ENCODE results near the gene ST3GAL5. TPM values are rescaled to one million over a fixed set of nuclear protein-coding genes. Genes with fewer than 3 reads are reported as not detected.
A peak's percentile ranks its signal among the peaks of the same experiment; 100 is the strongest.

ST3GAL5 gene
- polyA plus RNA-seq, 2 donors: 1.9 to 3.2 TPM

DNA sequence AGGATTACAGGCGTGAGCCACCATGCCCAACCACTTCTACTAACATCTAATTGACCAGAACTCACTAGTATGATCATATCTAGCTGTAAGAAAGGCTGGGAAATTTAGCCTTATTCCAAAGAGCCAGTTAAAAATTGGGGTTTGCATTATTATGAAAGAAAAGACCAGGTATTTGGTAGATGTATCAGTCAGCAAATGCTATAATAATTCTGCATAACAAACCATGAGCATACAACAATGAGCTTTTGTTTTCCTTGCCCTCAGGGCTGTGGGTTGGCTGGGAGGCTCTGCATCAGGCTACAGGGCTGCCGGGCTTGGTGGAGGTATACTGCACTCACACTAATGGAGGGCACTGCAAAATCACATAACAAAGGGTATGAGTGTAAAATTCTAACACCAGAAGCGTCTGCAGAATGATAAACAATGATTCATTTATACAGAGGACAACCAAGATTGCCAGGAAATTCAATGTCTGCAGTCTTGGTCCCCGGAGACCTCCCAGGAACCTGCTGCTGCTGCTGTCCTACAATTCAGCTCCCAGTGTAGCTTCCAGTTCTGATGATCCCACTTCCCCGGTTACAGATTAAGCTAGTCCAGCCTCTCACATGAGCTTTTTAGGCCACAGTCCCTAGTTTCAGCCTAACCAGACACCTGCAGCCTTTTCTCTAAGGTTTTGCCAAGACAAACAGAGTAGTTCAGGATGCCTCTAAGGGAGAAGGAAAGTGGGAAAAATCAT is 32.2 kb upstream of the ST3GAL5 start:
- Histone ChIP-seq H3K36me3 (ENCODE audit: control insufficient read depth in 2 of 2, insufficient read depth in 2 of 2, low read length in 1 of 2) (no peaks in the 10 kb centered on the region), H3K27me3 (ENCODE audit: control insufficient read depth in 1 of 2, insufficient read depth in 2 of 2, low read length in 2 of 2) (no peaks in the 10 kb centered on the region), H3K27ac (ENCODE audit: low read depth in 2 of 2, low read length in 1 of 2) (no peak overlapping the region), H3K4me1 (ENCODE audit: control insufficient read depth in 2 of 2, insufficient read depth in 2 of 2, low read length in 1 of 2) (no peaks in the 10 kb centered on the region), H3K9me3 (ENCODE audit: control insufficient read depth in 2 of 2, insufficient read depth in 1 of 2, low read depth in 1 of 2, low read length in 1 of 2) (no peaks in the 10 kb centered on the region), H3K4me3 (ENCODE audit: low read depth in 1 of 2, low read length in 2 of 2) (no peak overlapping the region)
- WGBS, 2 donors: 48 to 57% methylated on average over 5 of the region's 5 CpGs

DNA sequence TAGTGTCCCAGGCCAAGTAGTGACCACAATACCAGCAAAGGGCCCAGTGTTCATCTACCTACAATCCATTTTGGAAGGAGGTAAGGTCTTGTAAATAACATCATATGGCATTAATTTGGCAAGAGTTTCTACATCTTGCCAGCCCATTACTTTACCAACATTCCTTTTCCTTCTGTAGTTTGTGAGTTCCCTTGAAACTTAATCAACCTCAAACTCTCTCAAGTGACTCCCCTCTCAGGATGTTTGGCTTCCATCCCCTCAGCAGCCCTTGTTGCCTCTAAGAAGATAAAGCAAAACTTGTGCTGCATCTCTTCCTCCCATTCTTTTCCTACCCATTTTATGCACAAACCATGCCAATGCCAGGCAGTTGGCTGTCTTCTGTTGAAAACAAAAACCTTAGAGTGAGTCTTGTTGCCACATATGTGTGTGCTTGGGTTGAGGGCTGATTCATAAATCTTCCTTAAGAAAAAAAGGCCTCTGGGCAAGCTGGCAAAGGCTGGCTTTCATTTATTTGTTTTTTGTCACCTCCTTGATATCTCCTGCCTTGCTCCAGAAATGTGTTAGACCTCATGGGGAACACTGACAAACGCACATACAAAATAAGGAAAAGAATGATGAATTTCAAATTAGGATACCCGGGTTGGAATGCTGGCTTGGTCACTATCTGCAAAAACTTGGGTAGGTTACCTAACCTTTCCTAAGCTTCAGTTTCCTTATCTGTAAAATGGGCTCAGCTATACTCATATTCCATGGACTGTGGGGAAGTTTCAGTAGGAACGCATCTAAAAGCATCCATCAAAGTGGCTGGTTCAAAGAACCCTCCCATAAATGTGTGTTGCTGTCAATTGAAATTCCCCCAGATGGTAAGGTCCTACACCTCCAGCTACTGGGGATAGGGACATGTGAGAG is 29.4 kb upstream of the ST3GAL5 start:
- Histone ChIP-seq H3K9me3 (ENCODE audit: control insufficient read depth in 2 of 2, insufficient read depth in 1 of 2, low read depth in 1 of 2, low read length in 1 of 2) (no peaks in the 10 kb centered on the region), H3K27me3 (ENCODE audit: control insufficient read depth in 1 of 2, insufficient read depth in 2 of 2, low read length in 2 of 2) (no peaks in the 10 kb centered on the region), H3K36me3 (ENCODE audit: control insufficient read depth in 2 of 2, insufficient read depth in 2 of 2, low read length in 1 of 2) (no peaks in the 10 kb centered on the region), H3K4me3 (ENCODE audit: low read depth in 1 of 2, low read length in 2 of 2) (no peak overlapping the region), H3K4me1 (ENCODE audit: control insufficient read depth in 2 of 2, insufficient read depth in 2 of 2, low read length in 1 of 2) (no peaks in the 10 kb centered on the region), H3K27ac (ENCODE audit: low read depth in 2 of 2, low read length in 1 of 2) (no peak overlapping the region)
- WGBS, 2 donors: 27 to 54% methylated on average over 3 of the region's 3 CpGs

DNA sequence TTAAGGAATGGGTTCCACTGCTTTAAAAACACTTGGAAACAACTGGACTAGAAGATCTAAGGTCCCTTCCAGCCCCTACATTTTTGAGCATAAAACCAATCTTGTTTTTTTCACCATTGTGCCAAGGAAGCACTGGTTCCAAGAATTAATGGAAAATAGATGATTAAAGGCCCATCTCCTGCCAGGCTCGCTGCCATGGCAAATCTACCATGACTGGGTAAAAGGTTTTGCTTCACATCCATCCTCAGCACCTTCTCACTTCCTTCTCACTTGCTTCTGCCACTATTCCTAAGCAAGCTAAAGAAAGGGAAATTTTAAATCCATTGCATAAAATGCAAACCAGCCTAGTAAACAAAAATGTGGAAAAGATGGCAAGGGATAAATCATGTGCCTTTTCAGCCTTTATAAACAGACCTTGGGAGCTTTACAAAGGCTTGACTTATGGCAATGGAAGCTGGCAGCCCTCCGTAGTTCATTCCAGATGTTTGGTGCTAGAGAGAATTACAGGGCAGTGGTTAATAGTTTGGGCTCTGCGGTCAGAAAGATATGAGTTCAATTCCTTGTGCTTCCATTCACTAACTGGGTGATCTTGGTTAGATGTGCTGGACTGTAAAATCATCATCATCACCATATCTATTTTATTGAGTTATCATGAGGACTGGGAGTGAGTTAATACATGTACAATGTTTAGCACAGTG is 27.0 kb upstream of the ST3GAL5 start:
- Histone ChIP-seq H3K27ac (ENCODE audit: low read depth in 2 of 2, low read length in 1 of 2) (peak overlapping the region in 1 of 2 donors; percentile 9), H3K27me3 (ENCODE audit: control insufficient read depth in 1 of 2, insufficient read depth in 2 of 2, low read length in 2 of 2) (no peaks in the 10 kb centered on the region), H3K36me3 (ENCODE audit: control insufficient read depth in 2 of 2, insufficient read depth in 2 of 2, low read length in 1 of 2) (no peaks in the 10 kb centered on the region), H3K9me3 (ENCODE audit: control insufficient read depth in 2 of 2, insufficient read depth in 1 of 2, low read depth in 1 of 2, low read length in 1 of 2) (no peaks in the 10 kb centered on the region), H3K4me1 (ENCODE audit: control insufficient read depth in 2 of 2, insufficient read depth in 2 of 2, low read length in 1 of 2) (no peaks in the 10 kb centered on the region), H3K4me3 (ENCODE audit: low read depth in 1 of 2, low read length in 2 of 2) (no peak overlapping the region)
- 39 to 52% methylated on average over 3 of the region's 3 CpGs for WGBS, 2 donors

DNA sequence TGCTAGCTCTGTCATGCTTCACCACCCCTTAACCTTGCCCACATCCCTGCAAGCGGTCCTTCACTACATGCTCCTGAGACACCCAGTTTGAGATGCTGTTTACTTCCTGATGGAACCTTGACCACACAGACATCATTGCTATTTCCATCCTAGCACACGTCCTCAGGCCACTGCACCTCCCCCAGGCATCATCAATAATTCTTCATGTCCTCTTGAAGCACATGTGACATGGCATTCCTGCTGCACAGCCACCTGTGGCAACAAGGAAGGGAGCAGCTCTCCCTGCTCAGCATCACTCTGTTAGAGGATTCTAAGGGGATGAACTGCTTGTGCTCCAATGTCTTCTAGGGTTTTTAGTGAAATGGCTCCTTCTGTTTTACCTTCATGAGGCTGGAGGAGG is 26.1 kb upstream of the ST3GAL5 start:
- no peaks in the 10 kb centered on the region for H3K9me3 ChIP-seq (ENCODE audit: control insufficient read depth in 2 of 2, insufficient read depth in 1 of 2, low read depth in 1 of 2, low read length in 1 of 2)
- no peaks in the 10 kb centered on the region for H3K27me3 ChIP-seq (ENCODE audit: control insufficient read depth in 1 of 2, insufficient read depth in 2 of 2, low read length in 2 of 2)
- H3K4me1 ChIP-seq (ENCODE audit: control insufficient read depth in 2 of 2, insufficient read depth in 2 of 2, low read length in 1 of 2): no peaks in the 10 kb centered on the region
- no peak overlapping the region for H3K4me3 ChIP-seq (ENCODE audit: low read depth in 1 of 2, low read length in 2 of 2)
- WGBS, 2 donors: 50 to 58% methylated on average over 2 of the region's 2 CpGs
- H3K36me3 ChIP-seq (ENCODE audit: control insufficient read depth in 2 of 2, insufficient read depth in 2 of 2, low read length in 1 of 2): no peaks in the 10 kb centered on the region
- H3K27ac ChIP-seq (ENCODE audit: low read depth in 2 of 2, low read length in 1 of 2): no peak overlapping the region

DNA sequence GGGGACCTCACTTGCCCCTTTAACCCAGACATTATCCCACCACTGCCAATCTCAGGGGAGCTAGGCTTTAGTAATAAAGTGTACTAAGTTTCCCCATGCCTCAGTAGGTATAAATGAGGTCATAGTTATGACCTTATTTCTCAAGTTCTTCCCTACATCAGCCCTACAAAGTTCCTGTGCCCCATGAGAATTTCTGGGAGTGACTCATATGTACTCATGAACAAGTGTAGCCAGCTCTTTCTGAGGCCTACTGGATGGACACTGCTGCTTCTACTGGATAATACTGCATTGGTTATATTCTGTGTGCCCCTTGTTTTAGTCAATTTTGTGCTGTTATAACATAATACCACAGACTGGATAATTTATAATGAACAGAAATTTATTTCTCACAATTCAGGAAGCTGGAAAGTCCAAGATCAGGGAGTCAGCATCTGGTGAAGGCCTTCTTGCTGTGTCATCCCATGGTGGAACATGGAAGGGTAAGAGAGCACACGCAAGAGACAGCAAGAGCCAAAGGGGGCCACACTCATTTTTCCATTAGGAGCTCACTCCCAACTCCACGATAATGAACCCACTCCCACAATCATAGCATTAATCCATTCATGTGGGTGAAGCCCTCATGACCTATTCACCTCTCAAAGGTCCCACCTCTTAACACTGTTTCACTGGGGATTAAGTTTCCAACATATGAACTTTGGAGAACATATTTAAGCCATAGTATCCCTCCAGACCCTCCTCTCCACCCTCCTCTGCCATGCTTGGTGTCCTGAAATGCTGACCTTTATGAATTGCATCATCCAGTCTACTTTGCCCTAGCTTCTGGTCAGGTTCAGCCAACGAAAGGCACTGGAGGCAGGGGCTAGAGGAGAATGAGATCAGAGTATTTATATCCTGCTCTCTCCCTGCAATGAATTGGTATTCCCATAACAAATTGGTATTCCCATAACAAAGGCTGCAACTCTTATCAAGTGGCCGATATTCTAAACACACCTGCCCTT is 25.4 kb upstream of the ST3GAL5 start:
- Histone ChIP-seq H3K4me1 (ENCODE audit: control insufficient read depth in 2 of 2, insufficient read depth in 2 of 2, low read length in 1 of 2) (no peaks in the 10 kb centered on the region), H3K27me3 (ENCODE audit: control insufficient read depth in 1 of 2, insufficient read depth in 2 of 2, low read length in 2 of 2) (no peaks in the 10 kb centered on the region), H3K4me3 (ENCODE audit: low read depth in 1 of 2, low read length in 2 of 2) (no peak overlapping the region), H3K9me3 (ENCODE audit: control insufficient read depth in 2 of 2, insufficient read depth in 1 of 2, low read depth in 1 of 2, low read length in 1 of 2) (no peaks in the 10 kb centered on the region), H3K36me3 (ENCODE audit: control insufficient read depth in 2 of 2, insufficient read depth in 2 of 2, low read length in 1 of 2) (no peaks in the 10 kb centered on the region), H3K27ac (ENCODE audit: low read depth in 2 of 2, low read length in 1 of 2) (peak overlapping the region in 1 of 2 donors; percentile 30)
- 66 to 87% methylated on average over 4 of the region's 4 CpGs for WGBS, 2 donors

DNA sequence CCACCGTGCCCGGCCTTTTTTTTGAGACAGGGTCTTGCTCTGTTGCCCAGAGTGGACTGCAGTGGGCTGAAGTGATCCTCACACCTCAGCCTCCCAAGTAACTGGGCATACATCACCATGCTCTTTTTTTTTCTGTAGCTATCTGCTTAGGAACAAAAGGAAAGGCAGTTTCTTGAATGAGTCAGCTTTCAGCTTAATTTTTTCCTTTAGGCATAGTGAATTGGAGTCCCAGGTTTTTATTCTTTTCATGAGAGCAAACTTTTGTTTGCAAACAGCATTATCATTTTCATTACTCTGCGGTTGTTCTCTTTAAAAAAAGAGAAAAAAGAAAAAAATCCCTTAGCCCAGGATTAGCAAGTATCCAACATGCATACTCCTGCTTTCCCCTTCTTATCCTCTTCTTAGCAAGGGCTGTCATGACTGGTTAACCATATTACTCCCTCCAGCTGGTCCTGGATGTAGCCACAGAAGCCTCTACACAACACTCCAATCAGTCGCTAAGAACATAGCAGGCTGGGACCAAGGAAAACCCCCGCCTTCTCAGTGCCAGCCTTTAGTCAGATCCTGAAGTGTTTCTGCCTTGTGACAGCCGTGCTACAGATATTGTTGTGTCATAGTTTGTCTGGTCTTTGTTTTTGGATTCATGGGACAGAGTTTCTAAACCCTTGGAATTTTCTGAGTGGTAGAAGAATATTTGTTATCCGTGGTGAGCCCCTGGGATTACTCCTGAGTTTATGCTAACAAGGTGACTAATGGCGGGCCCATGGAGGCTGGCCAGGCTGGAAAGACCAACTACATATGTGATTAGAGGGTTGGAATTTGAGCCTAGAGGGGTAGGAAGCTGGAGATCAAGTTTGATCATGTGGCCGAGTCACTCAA is 23.3 kb upstream of the ST3GAL5 start:
- Histone ChIP-seq H3K27me3 (ENCODE audit: control insufficient read depth in 1 of 2, insufficient read depth in 2 of 2, low read length in 2 of 2) (no peaks in the 10 kb centered on the region), H3K9me3 (ENCODE audit: control insufficient read depth in 2 of 2, insufficient read depth in 1 of 2, low read depth in 1 of 2, low read length in 1 of 2) (no peaks in the 10 kb centered on the region), H3K36me3 (ENCODE audit: control insufficient read depth in 2 of 2, insufficient read depth in 2 of 2, low read length in 1 of 2) (no peaks in the 10 kb centered on the region), H3K4me1 (ENCODE audit: control insufficient read depth in 2 of 2, insufficient read depth in 2 of 2, low read length in 1 of 2) (peaks cover 0 to 2% of the 10 kb centered on the region in 2 donors), H3K4me3 (ENCODE audit: low read depth in 1 of 2, low read length in 2 of 2) (no peak overlapping the region), H3K27ac (ENCODE audit: low read depth in 2 of 2, low read length in 1 of 2) (peak overlapping the region; percentile 57)
- 47 to 57% methylated on average over 9 of the region's 9 CpGs for WGBS, 2 donors

DNA sequence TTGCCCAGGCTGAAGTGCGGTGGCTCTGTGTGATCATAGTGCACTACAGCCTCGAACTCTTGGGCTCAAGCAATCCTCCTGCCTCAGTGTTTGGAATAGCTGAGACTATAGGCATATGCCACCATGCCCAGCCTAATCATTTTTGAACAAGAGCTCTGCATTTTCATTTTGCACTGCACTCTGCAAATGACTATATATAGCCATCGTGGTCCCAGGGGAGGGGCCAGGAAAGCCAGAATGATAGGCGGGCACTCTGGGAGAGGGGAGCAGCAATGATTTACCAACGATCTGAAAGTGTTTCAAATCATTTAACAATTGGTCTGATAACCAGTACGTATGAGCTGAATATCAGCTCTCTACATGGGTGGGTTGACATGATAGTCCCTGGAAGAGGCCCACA is 22.3 kb upstream of the ST3GAL5 start:
- H3K4me3 ChIP-seq (ENCODE audit: low read depth in 1 of 2, low read length in 2 of 2): no peak overlapping the region
- 68 to 78% methylated on average over 6 of the region's 6 CpGs for WGBS, 2 donors
- no peaks in the 10 kb centered on the region for H3K27me3 ChIP-seq (ENCODE audit: control insufficient read depth in 1 of 2, insufficient read depth in 2 of 2, low read length in 2 of 2)
- no peaks in the 10 kb centered on the region for H3K9me3 ChIP-seq (ENCODE audit: control insufficient read depth in 2 of 2, insufficient read depth in 1 of 2, low read depth in 1 of 2, low read length in 1 of 2)
- H3K4me1 ChIP-seq (ENCODE audit: control insufficient read depth in 2 of 2, insufficient read depth in 2 of 2, low read length in 1 of 2): peaks cover 0 to 2% of the 10 kb centered on the region in 2 donors
- H3K27ac ChIP-seq (ENCODE audit: low read depth in 2 of 2, low read length in 1 of 2): peak overlapping the region; percentile 26 to 42
- no peaks in the 10 kb centered on the region for H3K36me3 ChIP-seq (ENCODE audit: control insufficient read depth in 2 of 2, insufficient read depth in 2 of 2, low read length in 1 of 2)

DNA sequence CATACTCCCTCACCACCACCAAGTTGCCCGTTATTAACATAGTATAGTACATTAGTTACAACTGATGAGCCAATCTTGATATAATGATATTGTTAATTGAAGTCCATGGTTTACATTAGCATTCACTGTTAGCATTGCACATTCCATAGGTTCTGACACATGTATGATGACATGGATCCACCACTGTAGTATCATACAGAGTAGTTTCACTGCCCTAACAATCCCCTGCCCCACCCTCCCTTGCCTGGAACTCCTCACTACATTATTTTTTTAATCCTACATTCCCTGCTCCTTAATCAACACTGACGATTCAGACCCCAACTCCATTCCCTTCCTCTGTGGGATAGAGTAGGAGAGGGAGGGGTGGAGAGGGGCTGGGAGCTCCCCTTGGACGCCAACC is 20.2 kb upstream of the ST3GAL5 start:
- Histone ChIP-seq H3K4me3 (ENCODE audit: low read depth in 1 of 2, low read length in 2 of 2) (no peak overlapping the region), H3K27ac (ENCODE audit: low read depth in 2 of 2, low read length in 1 of 2) (no peak overlapping the region), H3K36me3 (ENCODE audit: control insufficient read depth in 2 of 2, insufficient read depth in 2 of 2, low read length in 1 of 2) (no peaks in the 10 kb centered on the region), H3K4me1 (ENCODE audit: control insufficient read depth in 2 of 2, insufficient read depth in 2 of 2, low read length in 1 of 2) (peaks cover 0 to 4% of the 10 kb centered on the region in 2 donors), H3K27me3 (ENCODE audit: control insufficient read depth in 1 of 2, insufficient read depth in 2 of 2, low read length in 2 of 2) (no peaks in the 10 kb centered on the region), H3K9me3 (ENCODE audit: control insufficient read depth in 2 of 2, insufficient read depth in 1 of 2, low read depth in 1 of 2, low read length in 1 of 2) (no peaks in the 10 kb centered on the region)
- 81 to 83% methylated on average over 3 of the region's 3 CpGs for WGBS, 2 donors
